Activated CD8-positive, alpha-beta T cell treated with anti-CD3 and anti-CD28 coated beads, Interleukin-2, amount 10 ng/mL, durations not matched to agents 7 days and 5 days (primary cell): ENCODE measurements around the gene AFF1. TPM values are rescaled to one million over a fixed set of nuclear protein-coding genes. Genes with fewer than 3 reads are reported as not detected.

Experiments used
- ATAC-seq: fragments of 150-1000 bp; cut with Tn5 transposase; one replicate; pipeline ENCODE4 v1.10.0; 2021; ENCODE audit warnings: moderate library complexity
- CTCF ChIA-PET: fragments of 350-600 bp; sonication (Branson Sonifier 250); formaldehyde crosslinking; loops from one replicate; lab custom pipeline; 2021; ENCODE audit warnings: antibody characterized with exemption; lab: Charles Lee
- POLR2A ChIA-PET: fragments of 350-600 bp; sonication (Branson Sonifier 250); formaldehyde crosslinking; loops from one replicate; lab custom pipeline; 2021; ENCODE audit warnings: antibody characterized with exemption; lab: Charles Lee
- DNase-seq: peaks from one replicate; pipeline ENCODE4 v3.0.0-alpha.2; 2020
- H3K27ac Mint-ChIP-seq: one replicate; pipeline ENCODE4 v1.8.0; 2021; ENCODE audit warnings: mild to moderate bottlenecking, mixed read lengths
- H3K27me3 Mint-ChIP-seq: one replicate; pipeline ENCODE4 v1.8.0; 2021; ENCODE audit warnings: low read depth, mixed read lengths
- H3K36me3 Mint-ChIP-seq: one replicate; pipeline ENCODE4 v1.8.0; 2021; ENCODE audit warnings: low read depth, mixed read lengths
- H3K4me1 Mint-ChIP-seq: one replicate; pipeline ENCODE4 v1.8.0; 2021; ENCODE audit warnings: low read depth, mixed read lengths
- H3K4me3 Mint-ChIP-seq: one replicate; pipeline ENCODE4 v1.8.0; 2021; ENCODE audit warnings: mild to moderate bottlenecking, mixed read lengths
- H3K9me3 Mint-ChIP-seq: one replicate; pipeline ENCODE4 v1.8.0; 2022; ENCODE audit warnings: mixed read lengths; ENCODE audit not compliant: insufficient read depth
- total RNA-seq, 2 experiments: library from RNA; stranded (reverse); gene quantifications; one replicate each; pipeline ENCODE4 v1.2.3, GENCODE V29; 2021

The AFF1 gene
- total RNA-seq, 2 experiments from 2014 or later = 47.8 to 51.6 TPM

GRCh38 chr4:87152310-87153041 lies 217.7 kb downstream of the AFF1 start:
- DNase-seq = no peak
- Mint-ChIP-seq H3K4me3 (no peak overlapping the region), H3K27ac (no peak overlapping the region), H3K9me3 (no peaks in the 10 kb centered on the region), H3K36me3 (no peaks in the 10 kb centered on the region), H3K4me1 (no peaks in the 10 kb centered on the region), H3K27me3 (no peaks in the 10 kb centered on the region)
- ChIA-PET POLR2A (no interaction called here), CTCF (interaction anchor here (1.3 to 3.4 kb wide), 6 partner anchors 11 to 229 kb away, joined by 3 to 41 read pairs (median 20); partner anchors contain the start of gene KLHL8)
- no peak for ATAC-seq

GRCh38 chr4:87153078-87153870 lies 218.5 kb downstream of the AFF1 start:
- DNase-seq (no peak), ATAC-seq (no peak)
- CTCF ChIA-PET = no interaction called here
- POLR2A ChIA-PET = no interaction called here
- Mint-ChIP-seq H3K4me3 (no peak overlapping the region), H3K27me3 (no peaks in the 10 kb centered on the region), H3K4me1 (no peaks in the 10 kb centered on the region), H3K36me3 (no peaks in the 10 kb centered on the region), H3K9me3 (no peaks in the 10 kb centered on the region), H3K27ac (no peak overlapping the region)

- Mint-ChIP-seq H3K27me3 (no peaks in the 10 kb centered on the region), H3K9me3 (no peaks in the 10 kb centered on the region), H3K36me3 (peaks cover 14% of the 10 kb centered on the region), H3K4me3 (no peak overlapping the region), H3K27ac (no peak overlapping the region), H3K4me1 (no peaks in the 10 kb centered on the region)
- CTCF ChIA-PET = interaction anchor here (1.2 kb wide), 1 partner anchor 70 kb away, joined by 4 read pairs; no protein-coding TSS in a partner anchor
- DNase-seq = no peak
- no peak for ATAC-seq
- POLR2A ChIA-PET = no interaction called here
Observed at GRCh38 chr4:87165892-87166291, 231.1 kb downstream of the AFF1 start.

- ChIA-PET POLR2A (no interaction called here), CTCF (no interaction called here)
- ATAC-seq (no peak), DNase-seq (no peak)
- H3K27me3 Mint-ChIP-seq = no peaks in the 10 kb centered on the region
- peaks cover 12% of the 10 kb centered on the region for H3K36me3 Mint-ChIP-seq
- H3K27ac Mint-ChIP-seq = no peak overlapping the region
- H3K4me3 Mint-ChIP-seq = no peak overlapping the region
- no peaks in the 10 kb centered on the region for H3K4me1 Mint-ChIP-seq
- H3K9me3 Mint-ChIP-seq = no peaks in the 10 kb centered on the region
Observed at GRCh38 chr4:87166296-87166854, 231.6 kb downstream of the AFF1 start.

GRCh38 chr4:87171944-87172343 lies 237.1 kb downstream of the AFF1 start:
- no peak for ATAC-seq
- CTCF ChIA-PET = interaction anchor here (2.5 kb wide), 1 partner anchor 21 kb away, joined by 13 read pairs; no protein-coding TSS in a partner anchor

GRCh38 chr4:87174672-87175071 lies 239.9 kb downstream of the AFF1 start:
- POLR2A ChIA-PET = no interaction called here
- Mint-ChIP-seq H3K27me3 (no peaks in the 10 kb centered on the region), H3K27ac (no peak overlapping the region), H3K9me3 (no peaks in the 10 kb centered on the region), H3K4me1 (no peaks in the 10 kb centered on the region), H3K36me3 (peaks cover 7% of the 10 kb centered on the region), H3K4me3 (no peak overlapping the region)
- no peak for ATAC-seq
- CTCF ChIA-PET = no interaction called here
- DNase-seq = no peak

More at GRCh38 chr4:87171944-87172343, 237.1 kb downstream of the AFF1 start:
- Mint-ChIP-seq H3K36me3 (peaks cover 8% of the 10 kb centered on the region), H3K27ac (no peak overlapping the region), H3K27me3 (no peaks in the 10 kb centered on the region), H3K4me3 (no peak overlapping the region), H3K9me3 (no peaks in the 10 kb centered on the region), H3K4me1 (no peaks in the 10 kb centered on the region)
- DNase-seq = no peak
- POLR2A ChIA-PET = no interaction called here

GRCh38 chr4:87179751-87180150 lies 244.9 kb downstream of the AFF1 start:
- ChIA-PET CTCF (no interaction called here), POLR2A (no interaction called here)
- H3K4me1 Mint-ChIP-seq = peaks cover 2% of the 10 kb centered on the region
- ATAC-seq = no peak
- H3K27ac Mint-ChIP-seq = no peak overlapping the region
- DNase-seq = no peak
- peaks cover 2% of the 10 kb centered on the region for H3K36me3 Mint-ChIP-seq
- no peaks in the 10 kb centered on the region for H3K27me3 Mint-ChIP-seq
- no peaks in the 10 kb centered on the region for H3K9me3 Mint-ChIP-seq
- H3K4me3 Mint-ChIP-seq = no peak overlapping the region

GRCh38 chr4:87180767-87181166 lies 246.0 kb downstream of the AFF1 start:
- ChIA-PET CTCF (interaction anchor here (2.9 kb wide), 1 partner anchor 30 kb away, joined by 10 read pairs; no protein-coding TSS in a partner anchor), POLR2A (no interaction called here)
- H3K36me3 Mint-ChIP-seq = peaks cover 2% of the 10 kb centered on the region
- ATAC-seq (no peak), DNase-seq (no peak)
- no peaks in the 10 kb centered on the region for H3K9me3 Mint-ChIP-seq
- H3K27me3 Mint-ChIP-seq = no peaks in the 10 kb centered on the region
- H3K4me3 Mint-ChIP-seq = no peak overlapping the region
- H3K4me1 Mint-ChIP-seq = peaks cover 2% of the 10 kb centered on the region
- no peak overlapping the region for H3K27ac Mint-ChIP-seq

- Mint-ChIP-seq H3K27me3 (no peaks in the 10 kb centered on the region), H3K9me3 (no peaks in the 10 kb centered on the region), H3K36me3 (no peaks in the 10 kb centered on the region), H3K4me1 (no peaks in the 10 kb centered on the region), H3K27ac (no peak overlapping the region), H3K4me3 (no peak overlapping the region)
- no peak for DNase-seq
- ATAC-seq = no peak
- CTCF ChIA-PET = interaction anchor here (0.8 kb wide), 1 partner anchor 92 kb away, joined by 3 read pairs; no protein-coding TSS in a partner anchor
- POLR2A ChIA-PET = no interaction called here
Observed at GRCh38 chr4:87185146-87185870, 250.5 kb downstream of the AFF1 start.

GRCh38 chr4:87188048-87188447 lies 253.2 kb downstream of the AFF1 start:
- H3K9me3 Mint-ChIP-seq = no peaks in the 10 kb centered on the region
- no peaks in the 10 kb centered on the region for H3K27me3 Mint-ChIP-seq
- no peak overlapping the region for H3K27ac Mint-ChIP-seq
- no peak overlapping the region for H3K4me3 Mint-ChIP-seq
- no peak for DNase-seq
- no peaks in the 10 kb centered on the region for H3K4me1 Mint-ChIP-seq
- POLR2A ChIA-PET = no interaction called here
- ATAC-seq = no peak
- peaks cover 3% of the 10 kb centered on the region for H3K36me3 Mint-ChIP-seq
- CTCF ChIA-PET = no interaction called here

- Mint-ChIP-seq H3K4me3 (no peak overlapping the region), H3K36me3 (peaks cover 3% of the 10 kb centered on the region), H3K4me1 (no peaks in the 10 kb centered on the region), H3K27ac (no peak overlapping the region), H3K27me3 (no peaks in the 10 kb centered on the region), H3K9me3 (no peaks in the 10 kb centered on the region)
- DNase-seq (no peak), ATAC-seq (no peak)
- ChIA-PET POLR2A (no interaction called here), CTCF (no interaction called here)
Observed at GRCh38 chr4:87188932-87189331, 254.1 kb downstream of the AFF1 start.
